HG03442 (cell line): ENCODE measurements around the gene ZNF581.
A peak's percentile ranks its signal among the peaks of the same experiment; 100 is the strongest.

Experiments
- ATAC-seq: cut with Tn5 transposase; IDR thresholded peaks from one replicate; pipeline ENCODE4 v1.9.1; 2021; ENCODE audit warnings: mild to moderate bottlenecking, moderate library complexity; ENCODE audit not compliant: unreplicated experiment

The ZNF581 gene

GRCh38 chr19:55625004-55625326, 18.5 kb upstream of the ZNF581 start:
- ATAC-seq: no peak

GRCh38 chr19:55626350-55626749, 17.1 kb upstream of the ZNF581 start:
- no peak for ATAC-seq

GRCh38 chr19:55632463-55632834, 11.0 kb upstream of the ZNF581 start:
- no peak for ATAC-seq

GRCh38 chr19:55633861-55634260, 9.6 kb upstream of the ZNF581 start:
- ATAC-seq: no peak

GRCh38 chr19:55635334-55635717, 8.1 kb upstream of the ZNF581 start:
- no peak for ATAC-seq

GRCh38 chr19:55635856-55636440, 7.5 kb upstream of the ZNF581 start:
- ATAC-seq: no peak

- ATAC-seq: no peak
Observed at GRCh38 chr19:55636723-55637122, 6.7 kb upstream of the ZNF581 start.

GRCh38 chr19:55637534-55637933, 5.9 kb upstream of the ZNF581 start:
- ATAC-seq: no peak

- ATAC-seq: no peak
Observed at GRCh38 chr19:55638864-55639359, 4.5 kb upstream of the ZNF581 start.

GRCh38 chr19:55640043-55640576, 3.3 kb upstream of the ZNF581 start:
- peak; percentile 6 for ATAC-seq

- peak; percentile 29 for ATAC-seq
Observed at GRCh38 chr19:55640577-55641425, 2.6 kb upstream of the ZNF581 start, which contains the start of gene ZNF580. TSS of gene ZNF580 (plus strand) at chr19:55641002. CDS start at chr19:55642509, 1,507 bp downstream.

GRCh38 chr19:55641426-55642152, 1.9 kb upstream of the ZNF581 start:
- ATAC-seq: no peak

GRCh38 chr19:55642153-55643002, 1.1 kb upstream of the ZNF581 start:
- ATAC-seq: no peak

- ATAC-seq: no peak
Observed at GRCh38 chr19:55643887-55644176, 383 bp downstream of the ZNF581 start.

GRCh38 chr19:55644191-55644833, 863 bp downstream of the ZNF581 start:
- ATAC-seq: no peak

- no peak for ATAC-seq
Observed at GRCh38 chr19:55644842-55645511, 1.5 kb downstream of the ZNF581 start.

GRCh38 chr19:55645512-55645881, 2.0 kb downstream of the ZNF581 start:
- ATAC-seq: no peak

GRCh38 chr19:55646889-55647731, 3.7 kb downstream of the ZNF581 start:
- ATAC-seq: no peak
